H1 (cell line): ENCODE measurements around the gene CACNB1. TPM values are rescaled to one million over a fixed set of nuclear protein-coding genes. Genes with fewer than 3 reads are reported as not detected.

Source experiments
- CBX5 ChIP-seq: fragments of 300-800, 300-1000 bp; sonication (generic); IDR thresholded peaks from 2 replicates; pipeline ENCODE4 v1.7.1; 2016; ENCODE audit warnings: antibody characterized with exemption, low read length, low read depth
- GABPA ChIP-seq: IDR thresholded peaks from 2 replicates; pipeline ENCODE4 v1.6.1; 2011; ENCODE audit warnings: mild to moderate bottlenecking, low read length, moderate library complexity, borderline replicate concordance; ENCODE audit not compliant: insufficient read depth
- GTF2F1 ChIP-seq: IDR thresholded peaks from 2 replicates; pipeline ENCODE4 v1.6.1; 2012; ENCODE audit warnings: low read depth, low read length, improper control_type of control experiment, borderline replicate concordance
- JUND ChIP-seq: IDR thresholded peaks from 2 replicates; pipeline ENCODE4 v1.6.1; 2011; ENCODE audit warnings: mild to moderate bottlenecking, improper control_type of control experiment, low read length
- POLR2AphosphoS5 ChIP-seq: IDR thresholded peaks from 2 replicates; pipeline ENCODE4 v1.6.1; 2011; ENCODE audit warnings: low read depth, low read length
- RFX5 ChIP-seq: IDR thresholded peaks from 2 replicates; pipeline ENCODE4 v1.6.1; 2011; ENCODE audit warnings: low read depth, low read length, improper control_type of control experiment, borderline replicate concordance
- RNF2 ChIP-seq: fragments of 200-900, 300-1000 bp; sonication (generic); IDR thresholded peaks from 2 replicates; pipeline ENCODE4 v1.7.1; 2016; ENCODE audit warnings: borderline replicate concordance, low read depth, mild to moderate bottlenecking, antibody characterized with exemption, low read length; ENCODE audit not compliant: poor library complexity, severe bottlenecking; ENCODE audit errors: missing control alignments
- TBP ChIP-seq: IDR thresholded peaks from 2 replicates; pipeline ENCODE4 v1.6.1; 2011; ENCODE audit warnings: low read depth, low read length, improper control_type of control experiment
- USF2 ChIP-seq: IDR thresholded peaks from 2 replicates; pipeline ENCODE4 v1.6.1; 2011; ENCODE audit warnings: low read length, improper control_type of control experiment
- polyA plus RNA-seq, 7 experiments: library from polyadenylated mRNA; depleted of rRNA in 3 of 7; stranded (reverse) in 5 of 7; unstranded in 2 of 7; fragments of >200 nt in 5 of 7; fragments of 200-250 nt in 2 of 7; gene quantifications; 1 replicate in 5 of 7; 2 replicates in 1 of 7; 4 replicates in 1 of 7; pipeline versions ENCODE4 v1.2.1 to v1.2.3, GENCODE V29; 2011 to 2013; ENCODE audit warnings: missing spikeins in 2 of 7, mixed read lengths in 2 of 7
- total RNA-seq: library from RNA; stranded (reverse); fragmentation: NEBNext Ultra II Directional; extraction: Animal tissue kit (Norgen Biotek cat#: 25700); gene quantifications from 2 replicates; pipeline ENCODE4 v1.2.1, GENCODE V29; 2021

CACNB1 gene
- total and polyA plus RNA-seq, 2 of the 8 experiments (the other 6 are each of a cell fraction or from before 2014, with no cell fraction given) = 7.2 to 17.8 TPM

- TF ChIP-seq USF2 = no peak
- TF ChIP-seq GTF2F1 = no peak
- no peak for TF ChIP-seq RFX5
- TF ChIP-seq TBP = no peak
- no peak for TF ChIP-seq CBX5
- no peak for TF ChIP-seq GABPA
- no peak for TF ChIP-seq POLR2AphosphoS5
- no peak for TF ChIP-seq JUND
- TF ChIP-seq RNF2 = no peak
- TF ChIP-seq, all 59 proteins: peak for 0
Measured at GRCh38 chr17:39217734-39218369, 20.4 kb upstream of the CACNB1 start (continued).
